ENCODE results near the gene ADD1. TPM values are rescaled to one million over a fixed set of nuclear protein-coding genes. Genes with fewer than 3 reads are reported as not detected.
"Not testable (repeated sequence)": the region's sequence is repeated elsewhere in the genome, so short reads cannot be mapped to it uniquely, and the experiment has no call there.

Gene ADD1
- polyA plus RNA-seq, 12 donors: 147 to 968 (median 173) TPM

DNA sequence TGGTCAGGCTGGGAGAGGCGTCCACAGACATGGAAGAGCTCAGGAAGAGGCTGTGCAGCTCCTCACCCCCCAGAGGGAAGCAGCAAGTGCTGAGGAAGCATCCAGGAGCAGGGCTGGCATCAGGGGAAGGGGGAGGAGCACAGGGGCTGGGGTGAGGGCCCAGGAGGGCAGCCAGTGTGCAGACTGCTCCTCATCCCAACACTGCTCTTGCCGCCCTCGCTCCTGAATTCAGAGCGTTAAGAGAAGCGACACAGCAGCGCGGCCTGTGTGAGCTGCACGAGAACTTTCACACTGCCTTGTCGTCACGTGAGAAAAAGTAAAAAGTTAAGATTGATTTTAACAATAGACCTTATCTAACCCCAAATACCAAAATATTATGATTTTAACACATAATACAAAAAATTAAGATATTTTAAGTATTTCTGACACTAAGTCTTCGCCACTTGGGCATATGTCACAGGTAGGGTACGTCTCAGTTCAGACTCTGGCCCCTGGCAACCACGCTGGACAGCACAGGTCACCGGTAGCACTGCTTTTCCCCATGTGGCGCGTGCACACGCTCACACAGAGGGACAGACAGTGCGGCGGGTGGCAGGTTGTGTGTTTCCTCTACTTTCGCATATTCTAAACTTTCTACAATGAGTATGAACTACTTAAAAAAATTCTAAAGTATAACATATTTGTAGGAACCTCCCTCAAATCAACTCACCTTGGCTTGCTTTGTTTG is 99.9 kb downstream of the ADD1 start:
- DNase-seq: no peak

- DNase-seq: no peak
Measured at GRCh38 chr4:2944091-2944482, 100.4 kb downstream of the ADD1 start.

DNA sequence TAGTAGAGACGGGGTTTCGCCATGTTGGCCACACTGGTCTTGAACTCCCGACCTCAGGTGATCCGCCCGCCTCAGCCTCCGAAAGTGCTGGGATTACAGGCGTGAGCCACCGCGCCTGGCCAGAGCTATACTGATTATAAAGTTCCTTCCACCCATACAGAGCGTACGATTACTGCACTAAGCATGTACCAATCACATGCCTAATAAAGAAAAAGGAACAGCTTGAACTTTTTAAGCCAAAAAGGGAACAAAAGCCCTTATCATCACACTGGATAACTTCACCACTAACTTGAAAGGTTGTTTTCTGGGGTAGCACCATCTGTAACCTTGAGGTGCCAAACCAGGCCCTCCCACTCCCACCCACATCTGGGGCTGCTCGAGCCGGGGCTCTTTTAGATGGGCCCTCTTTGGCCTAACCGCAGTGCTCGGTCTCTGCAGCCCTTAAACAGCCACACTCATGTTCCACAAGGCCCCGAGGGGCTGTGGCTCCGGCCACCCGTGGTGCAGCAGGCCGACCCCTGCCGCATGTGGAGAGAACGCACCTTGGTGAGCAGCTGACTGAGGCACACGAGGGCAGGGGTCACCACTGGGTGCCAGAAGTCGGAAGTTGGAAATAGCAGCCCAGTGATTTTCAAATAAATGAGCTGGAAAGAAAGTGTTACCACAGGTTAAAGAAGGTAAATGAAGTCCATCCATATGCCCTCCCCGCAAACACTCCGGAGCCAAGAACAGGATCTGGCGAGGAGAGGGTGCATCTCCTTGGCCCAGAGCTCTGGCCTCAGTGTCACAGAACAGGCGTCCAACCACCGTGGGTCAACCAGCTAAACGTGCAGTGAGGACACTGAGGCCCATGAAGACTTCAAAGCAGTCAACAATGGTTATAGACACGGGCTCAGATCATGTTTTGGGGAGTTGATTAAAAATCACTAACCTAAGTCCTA is 101.2 kb downstream of the ADD1 start:
- DNase-seq: no peak

GRCh38 chr4:2945619-2946604 is 102.3 kb downstream of the ADD1 start:
- DNase-seq: not testable (repeated sequence)

DNA sequence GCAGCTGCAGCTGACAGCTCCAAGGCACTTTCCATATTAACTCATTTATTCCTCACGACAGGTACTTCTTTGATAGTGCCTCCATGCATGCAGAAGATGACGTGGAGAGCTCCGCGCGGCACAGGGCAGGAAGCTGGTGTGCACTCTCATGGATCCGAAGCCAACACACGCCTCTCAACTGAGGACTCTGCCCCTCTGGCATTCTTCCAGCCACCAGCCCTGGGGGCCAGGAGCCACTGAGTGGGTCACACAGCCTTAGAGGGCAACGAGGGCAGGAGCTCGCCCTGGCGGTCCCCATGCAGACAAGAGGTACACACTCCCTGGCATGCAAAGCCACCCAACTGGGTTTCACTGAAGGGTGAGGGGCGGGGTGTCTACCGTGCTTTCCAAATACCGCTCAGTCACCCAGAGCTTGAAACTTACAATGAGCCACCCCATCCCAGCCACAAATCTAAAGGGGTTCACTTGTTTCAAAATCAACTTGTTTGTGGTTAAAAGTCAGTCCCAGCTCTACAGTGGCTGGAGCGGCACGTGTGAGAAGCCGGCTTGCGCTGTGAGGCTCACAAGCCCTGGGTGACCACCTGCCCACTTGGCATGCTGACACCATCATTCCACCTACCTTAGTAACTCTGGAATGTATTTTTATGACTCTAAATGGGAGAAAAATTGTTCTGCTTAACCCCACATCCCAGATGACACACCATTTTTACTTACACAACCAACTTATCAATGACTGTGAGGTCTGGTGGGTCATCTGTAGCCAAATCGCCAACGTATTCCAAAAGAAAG is 103.4 kb downstream of the ADD1 start:
- no peak for DNase-seq

DNA sequence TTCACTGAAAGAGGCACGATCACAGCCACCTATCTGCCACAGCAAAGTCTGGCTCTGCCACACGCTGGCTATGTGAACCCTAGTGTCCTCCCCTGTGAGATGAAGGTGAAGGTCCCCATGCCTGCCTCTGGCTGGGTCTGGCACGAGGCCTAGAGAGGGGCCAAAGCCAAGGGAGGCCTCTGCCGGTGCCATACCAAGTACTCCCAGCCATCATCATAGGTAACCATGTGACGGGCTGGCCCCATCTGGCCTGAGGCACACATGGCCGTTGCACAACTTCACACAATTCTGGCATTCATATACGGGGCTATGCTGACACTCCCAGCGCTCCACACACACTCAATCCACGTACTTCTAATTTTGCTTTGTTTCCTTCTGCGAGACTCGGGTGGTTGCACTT is 104.3 kb downstream of the ADD1 start:
- DNase-seq: no peak

- DNase-seq: no peak
Measured at GRCh38 chr4:2948895-2949781, 105.5 kb downstream of the ADD1 start.

DNA sequence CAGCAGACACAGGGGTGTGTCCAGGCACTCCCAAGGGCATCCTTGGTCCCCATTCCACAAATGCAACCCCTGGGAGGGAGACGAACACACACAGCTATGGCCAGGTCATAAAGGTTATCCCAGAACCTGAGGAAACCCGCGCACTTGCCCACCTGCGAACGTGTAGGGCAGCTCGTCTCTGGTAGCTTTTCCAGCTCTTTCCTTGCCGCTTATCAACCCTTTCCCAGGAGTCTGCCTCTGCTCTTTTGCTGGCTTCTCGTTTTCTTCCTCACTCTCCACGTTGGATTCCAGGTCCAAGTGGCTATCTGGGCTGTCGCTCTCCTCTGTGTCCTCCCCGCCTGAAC is 106.1 kb downstream of the ADD1 start:
- DNase-seq: no peak

DNA sequence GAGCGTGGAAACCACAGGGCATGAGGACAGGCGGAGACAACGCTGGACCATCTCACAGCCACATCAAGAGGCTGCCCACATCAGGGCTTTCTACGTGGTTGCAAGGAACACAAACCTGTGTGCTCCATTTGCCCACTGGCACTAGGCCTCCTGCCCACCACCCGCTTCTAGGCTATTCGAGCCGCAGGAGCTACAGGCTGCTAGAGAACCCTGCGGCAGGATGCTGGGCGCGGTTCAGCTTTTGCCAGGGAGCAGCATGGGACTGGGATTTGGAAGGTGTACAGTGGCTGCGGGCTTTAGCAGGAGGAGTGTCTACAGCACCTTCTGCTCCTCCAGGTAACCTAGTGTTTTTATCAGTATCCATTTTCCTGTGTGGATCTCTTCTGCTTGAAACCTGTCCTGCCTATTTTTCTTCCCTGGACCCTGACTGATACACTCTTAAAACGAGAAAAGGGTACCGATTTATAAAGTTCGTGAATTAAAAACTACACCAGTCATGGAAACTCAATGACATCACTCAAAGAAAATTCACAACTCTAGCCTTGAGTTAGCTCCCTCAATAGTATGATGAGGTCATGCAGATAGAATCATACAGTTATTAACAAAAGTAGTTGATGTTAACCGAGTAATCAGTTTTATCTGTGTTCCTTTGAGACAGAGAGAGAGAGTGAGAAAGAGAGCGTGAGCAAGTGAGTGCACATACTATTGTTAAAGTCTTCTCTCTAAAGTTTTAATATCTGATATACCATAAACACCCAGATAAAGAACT is 106.8 kb downstream of the ADD1 start:
- no peak for DNase-seq

- no peak for DNase-seq
Measured at GRCh38 chr4:2953496-2953895, 109.9 kb downstream of the ADD1 start.

DNA sequence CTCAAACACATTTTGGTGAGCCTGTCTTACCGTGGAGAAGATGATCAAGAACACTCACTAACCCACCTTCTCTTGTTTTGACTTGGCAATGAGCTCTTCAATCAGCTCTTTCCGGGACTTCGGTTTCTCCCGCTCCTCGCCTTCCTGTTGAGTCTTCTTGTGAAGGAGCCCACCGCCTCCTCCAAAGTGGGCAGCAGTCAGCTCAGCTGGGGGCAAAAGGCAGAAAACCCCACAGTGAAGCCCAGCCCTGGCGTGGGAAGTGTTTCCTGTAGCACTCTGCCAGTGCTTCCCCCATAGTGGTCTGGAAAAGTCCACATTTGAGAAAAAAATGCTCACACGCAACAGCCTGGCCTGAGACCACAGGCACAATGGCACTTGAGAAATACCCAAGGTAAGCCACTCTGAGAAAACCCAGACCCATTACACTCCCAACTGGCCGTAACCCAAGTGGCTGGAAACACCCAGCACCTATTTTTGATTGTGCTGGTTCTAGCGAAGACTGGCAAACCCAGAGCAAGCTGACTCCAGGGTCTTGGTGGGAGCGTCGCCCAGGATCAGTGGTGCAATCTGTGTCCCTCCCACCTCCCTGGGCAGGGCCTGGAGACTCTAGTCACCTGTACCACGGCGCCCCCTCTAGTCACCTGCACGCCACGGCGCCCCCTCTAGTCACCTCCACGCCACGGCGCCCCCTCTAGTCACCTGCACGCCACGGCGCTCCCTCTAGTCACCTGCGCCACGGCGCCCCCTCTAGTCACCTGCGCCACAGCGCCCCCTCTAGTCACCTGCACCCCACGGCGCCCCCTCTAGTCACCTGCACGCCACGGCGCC is 110.9 kb downstream of the ADD1 start:
- no peak for DNase-seq

- not testable (repeated sequence) for DNase-seq
Measured at GRCh38 chr4:2955186-2956044, 111.8 kb downstream of the ADD1 start.

DNA sequence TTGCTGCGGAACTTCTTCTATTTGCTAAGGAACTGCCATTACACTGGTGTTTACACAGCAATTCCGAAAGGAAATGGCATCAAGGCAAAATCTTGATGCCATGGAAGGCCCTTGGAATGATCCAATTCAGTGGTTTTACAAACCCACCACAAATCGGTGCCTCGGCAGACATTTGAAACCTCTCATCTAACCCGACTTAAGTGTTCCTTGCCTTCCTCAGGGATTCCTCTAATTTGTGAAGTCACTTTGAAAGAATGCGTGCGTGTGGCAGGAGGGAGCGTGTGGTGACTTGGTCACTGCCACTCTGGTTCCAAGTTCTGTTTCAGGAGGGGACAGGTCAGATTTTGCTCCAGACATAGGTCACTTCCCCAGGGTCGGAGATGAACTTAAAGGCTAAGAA is 114.8 kb downstream of the ADD1 start:
- no peak for DNase-seq

DNA sequence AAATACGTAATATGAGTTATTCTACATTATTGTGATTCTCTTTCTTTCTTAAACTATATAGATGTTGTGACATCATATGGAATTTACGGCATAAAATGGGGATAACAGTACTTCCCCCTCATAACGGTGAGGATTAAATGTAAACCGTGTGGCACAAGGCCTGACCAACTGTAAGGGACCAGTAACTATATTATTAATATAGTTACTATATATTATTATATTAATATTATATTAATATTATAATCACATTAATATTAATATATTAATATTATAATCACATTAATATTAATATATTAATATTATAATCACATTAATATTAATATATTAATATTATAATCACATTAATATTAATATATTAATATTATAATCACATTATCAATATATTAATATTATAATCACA is 116.8 kb downstream of the ADD1 start:
- DNase-seq: not testable (repeated sequence)

DNA sequence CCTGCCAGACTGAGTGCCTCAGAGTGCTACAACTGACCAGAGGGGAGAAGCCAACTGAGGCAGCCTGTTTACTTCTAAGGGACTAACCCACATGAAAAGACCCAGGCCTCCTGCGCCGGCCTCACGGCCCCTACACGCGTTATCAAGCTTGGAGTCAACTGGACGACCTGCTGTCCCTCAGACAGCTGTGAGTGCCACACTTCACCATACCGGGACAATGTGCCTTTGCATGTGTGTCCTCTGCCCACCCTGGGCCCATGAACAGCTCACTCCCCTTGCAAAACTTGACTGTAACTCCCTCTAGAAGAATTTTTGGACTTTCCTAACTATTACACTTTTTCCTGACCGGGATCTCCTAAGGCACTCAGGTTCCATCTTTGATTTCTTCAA is 117.8 kb downstream of the ADD1 start:
- no peak for DNase-seq

DNA sequence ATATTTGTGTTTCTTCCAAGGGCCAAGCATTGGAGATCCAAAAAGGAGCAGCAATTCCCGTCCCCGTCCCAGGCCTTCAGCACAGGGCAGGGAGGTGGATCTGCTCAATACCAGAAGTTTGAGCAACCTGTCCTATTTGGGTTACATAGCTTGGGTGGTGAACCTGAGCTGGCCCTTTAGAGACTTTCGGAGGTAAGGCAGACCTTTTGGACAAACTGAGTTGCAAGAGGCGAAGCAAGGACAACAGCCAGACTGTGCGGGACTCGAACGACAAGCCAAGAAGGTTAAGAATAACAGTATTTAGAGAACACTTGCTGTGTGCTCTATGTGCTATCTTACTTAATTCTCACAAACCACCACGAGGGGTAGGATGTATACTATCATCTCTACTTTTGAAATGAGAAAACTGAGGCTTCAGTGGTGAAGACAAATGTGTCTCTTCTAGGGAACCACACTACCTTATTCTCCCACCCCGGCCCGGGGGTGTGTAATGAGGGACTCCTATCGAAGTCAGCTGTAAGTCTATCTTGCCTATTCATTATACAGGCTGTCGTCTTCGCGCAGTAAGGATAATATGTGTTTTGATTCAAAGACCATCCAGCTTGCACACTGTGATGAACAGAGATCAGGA is 118.3 kb downstream of the ADD1 start:
- no peak for DNase-seq

Data from muscle of arm (tissue), 12 donors.